Measurements from ENCODE around the gene ZDHHC14. TPM values are rescaled to one million over a fixed set of nuclear protein-coding genes. Genes with fewer than 3 reads are reported as not detected.

ZDHHC14 gene
- total and polyA plus RNA-seq, 2 of the 8 experiments (the other 6 are each of a cell fraction or from before 2014, with no cell fraction given) = 2.9 to 5.3 TPM

GRCh38 chr6:157534134-157534871 lies 153.3 kb downstream of the ZDHHC14 start:
- Histone ChIP-seq H3K27ac (ENCODE audit: low read depth, low read length) (no peak overlapping the region), H4K91ac (replicated peaks; ENCODE audit: insufficient read length, low read length) (peak overlapping the region; percentile 78), H3K9me3 (ENCODE audit: insufficient read depth in 2 of 2, low read depth in 1 of 2, low read length in 1 of 2) (no peaks in the 10 kb centered on the region), H3K56ac (replicated peaks; ENCODE audit: insufficient read length, low read depth, low read length) (no peak overlapping the region), H2BK120ac (replicated peaks; ENCODE audit: low read depth, low read length) (peak overlapping the region; percentile 30), H2BK12ac (ENCODE audit: low read depth, low read length) (peak overlapping the region; percentile 86; the same call in 1 of the 2 replicates), H4K8ac (ENCODE audit: extremely low read depth, insufficient read depth, low read length) (no peak overlapping the region), H2AK5ac (ENCODE audit: low read depth, low read length) (peak overlapping the region; percentile 93; the same call in 1 of the 2 replicates), H3K27me3 (replicated peaks in 1 of 4; ENCODE audit: control insufficient read depth in 3 of 4, extremely low read depth in 1 of 4, insufficient read depth in 3 of 4, low read length in 3 of 4) (0 out of 7 replicates have a peak, but pooled peaks cover 0 to 2% (median 0%) of the 10 kb centered on the region in 4 experiments), H3K23me2 (ENCODE audit: low read depth, low read length) (no peaks in the 10 kb centered on the region), H3K14ac (ENCODE audit: insufficient read length) (no peak overlapping the region), H2BK15ac (ENCODE audit: low read length) (peak overlapping the region; percentile 73; the same call in 1 of the 2 replicates), H2BK5ac (ENCODE audit: low read depth, low read length) (no peak overlapping the region; the same call in 1 of the 2 replicates), H2AFZ (ENCODE audit: low read length) (no peak overlapping the region), H3K79me2 (ENCODE audit: control insufficient read depth in 1 of 2, insufficient read depth in 2 of 2, low read length in 2 of 2) (no peaks in the 10 kb centered on the region), H3K4ac (replicated peaks; ENCODE audit: insufficient read length, low read depth, low read length) (no peak overlapping the region), H4K5ac (ENCODE audit: insufficient read length, low read depth, low read length) (no peak overlapping the region), H3K9ac (replicated peaks in 1 of 4; ENCODE audit: extremely low read depth in 1 of 4, low read depth in 3 of 4, low read length in 3 of 4) (no peak overlapping the region), H3K18ac (ENCODE audit: extremely low read depth, low read length) (no peak overlapping the region), H4K20me1 (replicated peaks in 1 of 2; ENCODE audit: control insufficient read depth in 1 of 2, insufficient read depth in 2 of 2, low read length in 2 of 2) (no peaks in the 10 kb centered on the region), H2BK20ac (ENCODE audit: low read length) (peak overlapping the region; percentile 74; the same call in 1 of the 2 replicates), H3K23ac (ENCODE audit: insufficient read length) (no peak overlapping the region), H3K4me2 (ENCODE audit: insufficient read depth in 1 of 2, low read depth in 2 of 2, low read length in 2 of 2) (no peak overlapping the region), H3K4me1 (replicated peaks in 1 of 4; ENCODE audit: control insufficient read depth in 3 of 4, insufficient read depth in 4 of 4, low read length in 3 of 4) (peaks cover 11 to 31% (median 23%) of the 10 kb centered on the region in 4 experiments), H3K79me1 (ENCODE audit: low read depth, low read length) (no peaks in the 10 kb centered on the region), H3K36me3 (ENCODE audit: control insufficient read depth in 2 of 4, insufficient read depth in 4 of 4, low read length in 3 of 4) (no peaks in the 10 kb centered on the region), H3K4me3 (ENCODE audit: extremely low read depth in 1 of 4, insufficient read depth in 2 of 4, low read depth in 3 of 4, low read length in 4 of 4) (no peak overlapping the region)
- FAIRE-seq (no peak), DNase-seq (ENCODE audit: low read depth in 1 of 2, low spot score in 2 of 2) (no peak)
- CTCF ChIA-PET (ENCODE audit: partially characterized antibody) = interaction anchor here (0.8 to 1.9 kb wide), 11 partner anchors 8 to 199 kb away, joined by 3 to 4 read pairs (median 3); no protein-coding TSS in a partner anchor
- POLR2A ChIA-PET (ENCODE audit: partially characterized antibody) = interaction anchor here (1.0 to 1.2 kb wide), 3 partner anchors 8 to 211 kb away, joined by 3 to 4 read pairs (median 4); partner anchors contain the start of gene TMEM242
- 89% methylated on average over 8 of the region's 8 CpGs; no CpG with 5 or more reads in 1 of the 2 experiments for WGBS, 2 experiments (ENCODE audit: extremely low coverage in 1 of 2, insufficient coverage in 1 of 2, insufficient read length in 1 of 2, insufficient replicate concordance in 2 of 2, low coverage in 1 of 2, low lambda C conversion rate in 2 of 2, missing lambda C conversion rate in 1 of 2)
- TF ChIP-seq GTF2F1 (IDR thresholded peaks at IDR 0.05; ENCODE audit: borderline replicate concordance, low read depth, low read length) = no peak
- no peak for TF ChIP-seq ZNF274 (IDR thresholded peaks at IDR 0.05; ENCODE audit: borderline replicate concordance, extremely low read depth, low read length)
